GM21390 (cell line): ENCODE data around the gene ARFGAP2.

ENCODE experiments used
- ATAC-seq: cut with Tn5 transposase; IDR thresholded peaks from one replicate; pipeline ENCODE4 v1.9.1; 2021; ENCODE audit not compliant: unreplicated experiment

ARFGAP2 gene

GRCh38 chr11:47187723-47188122 is 11.0 kb upstream of the ARFGAP2 start:
- no peak for ATAC-seq

- no peak for ATAC-seq
Measured at GRCh38 chr11:47186700-47187695, 10.3 kb upstream of the ARFGAP2 start.

- no peak for ATAC-seq
Measured at GRCh38 chr11:47186076-47186699, 9.5 kb upstream of the ARFGAP2 start, which contains the start of gene PACSIN3. Gene PACSIN3, minus strand, starts transcription at chr11:47186434. Its CDS starts 3,707 bp downstream, at chr11:47182727.

- no peak for ATAC-seq
Measured at GRCh38 chr11:47185305-47186075, 8.8 kb upstream of the ARFGAP2 start.

- no peak for ATAC-seq
Measured at GRCh38 chr11:47184711-47185304, 8.1 kb upstream of the ARFGAP2 start.

GRCh38 chr11:47183969-47184368 is 7.3 kb upstream of the ARFGAP2 start:
- ATAC-seq = no peak

- no peak for ATAC-seq
Measured at GRCh38 chr11:47183031-47183856, 6.6 kb upstream of the ARFGAP2 start.

GRCh38 chr11:47182380-47182779 is 5.7 kb upstream of the ARFGAP2 start:
- ATAC-seq = no peak

- ATAC-seq = no peak
Measured at GRCh38 chr11:47181271-47181670, 4.6 kb upstream of the ARFGAP2 start.

- ATAC-seq = no peak
Measured at GRCh38 chr11:47180006-47180787, 3.5 kb upstream of the ARFGAP2 start.

GRCh38 chr11:47179655-47179991 is 2.9 kb upstream of the ARFGAP2 start:
- ATAC-seq = no peak

GRCh38 chr11:47178737-47179654 is 2.3 kb upstream of the ARFGAP2 start:
- ATAC-seq = no peak

- ATAC-seq = no peak
Measured at GRCh38 chr11:47178316-47178715, 1.6 kb upstream of the ARFGAP2 start.

- ATAC-seq = no peak
Measured at GRCh38 chr11:47177846-47178245, 1.2 kb upstream of the ARFGAP2 start.

GRCh38 chr11:47177229-47177845 is 658 bp upstream of the ARFGAP2 start:
- peak; percentile 47 for ATAC-seq

- ATAC-seq = no peak
Measured at GRCh38 chr11:47175746-47176327, 842 bp downstream of the ARFGAP2 start.

- no peak for ATAC-seq
Measured at GRCh38 chr11:47172740-47173336, 3.8 kb downstream of the ARFGAP2 start.
